Stimulated activated CD4-positive, alpha-beta T cell treated with anti-CD3 and anti-CD28 coated beads, Interleukin-4, amount 100 ng/mL, for 24 hours (primary cell): Measurements from ENCODE around the gene MMP13.
"Not testable (repeated sequence)": the region's sequence is repeated elsewhere in the genome, so short reads cannot be mapped to it uniquely, and the experiment has no call there.

ENCODE experiments used
- DNase-seq: peaks from one replicate; pipeline ENCODE4 v3.0.0-alpha.2; 2020

The MMP13 gene

GRCh38 chr11:102934735-102935134, 20.8 kb downstream of the MMP13 start:
- no peak for DNase-seq

- no peak for DNase-seq
These were observed 21.9 kb downstream of the MMP13 start for GRCh38 chr11:102933627-102934026.

- no peak for DNase-seq
These were observed 22.9 kb downstream of the MMP13 start for GRCh38 chr11:102932678-102933077.

GRCh38 chr11:102930451-102930850, 25.1 kb downstream of the MMP13 start:
- DNase-seq, result no peak

GRCh38 chr11:102929972-102930371, 25.6 kb downstream of the MMP13 start:
- DNase-seq, result no peak

- no peak for DNase-seq
These were observed 26.4 kb downstream of the MMP13 start for GRCh38 chr11:102929166-102929565.

- DNase-seq, result no peak
These were observed 27.3 kb downstream of the MMP13 start for GRCh38 chr11:102928247-102928646.

- no peak for DNase-seq
These were observed 27.9 kb downstream of the MMP13 start for GRCh38 chr11:102927624-102927990.

- DNase-seq, result no peak
These were observed 28.4 kb downstream of the MMP13 start for GRCh38 chr11:102926961-102927623.

- no peak for DNase-seq
These were observed 29.0 kb downstream of the MMP13 start for GRCh38 chr11:102926517-102926916.

- DNase-seq, result no peak
These were observed 29.5 kb downstream of the MMP13 start for GRCh38 chr11:102925988-102926387.

GRCh38 chr11:102924851-102925380, 30.6 kb downstream of the MMP13 start:
- DNase-seq, result no peak

- DNase-seq, result no peak
These were observed 33.8 kb downstream of the MMP13 start for GRCh38 chr11:102921587-102922220.

- no peak for DNase-seq
These were observed 35.3 kb downstream of the MMP13 start for GRCh38 chr11:102920118-102920684.

- DNase-seq, result no peak
These were observed 40.5 kb downstream of the MMP13 start for GRCh38 chr11:102915044-102915375.

GRCh38 chr11:102914238-102915043, 41.1 kb downstream of the MMP13 start:
- no peak for DNase-seq

GRCh38 chr11:102912482-102912830, 43.1 kb downstream of the MMP13 start:
- DNase-seq, result no peak

GRCh38 chr11:102911758-102912481, 43.6 kb downstream of the MMP13 start:
- no peak for DNase-seq

- not testable (repeated sequence) for DNase-seq
These were observed 49.7 kb downstream of the MMP13 start for GRCh38 chr11:102905848-102906247.

- not testable (repeated sequence) for DNase-seq
These were observed 51.6 kb downstream of the MMP13 start for GRCh38 chr11:102903895-102904294.

GRCh38 chr11:102900346-102900745, 55.2 kb downstream of the MMP13 start:
- no peak for DNase-seq
